GM18498 (cell line): ENCODE results near the gene AGL.
"Not testable (repeated sequence)": the region's sequence is repeated elsewhere in the genome, so short reads cannot be mapped to it uniquely, and the experiment has no call there.

Source experiments
- ATAC-seq: cut with Tn5 transposase; IDR thresholded peaks from one replicate; pipeline ENCODE4 v1.9.1; 2021; ENCODE audit warnings: mild to moderate bottlenecking, moderate library complexity; ENCODE audit not compliant: unreplicated experiment

Gene AGL

DNA sequence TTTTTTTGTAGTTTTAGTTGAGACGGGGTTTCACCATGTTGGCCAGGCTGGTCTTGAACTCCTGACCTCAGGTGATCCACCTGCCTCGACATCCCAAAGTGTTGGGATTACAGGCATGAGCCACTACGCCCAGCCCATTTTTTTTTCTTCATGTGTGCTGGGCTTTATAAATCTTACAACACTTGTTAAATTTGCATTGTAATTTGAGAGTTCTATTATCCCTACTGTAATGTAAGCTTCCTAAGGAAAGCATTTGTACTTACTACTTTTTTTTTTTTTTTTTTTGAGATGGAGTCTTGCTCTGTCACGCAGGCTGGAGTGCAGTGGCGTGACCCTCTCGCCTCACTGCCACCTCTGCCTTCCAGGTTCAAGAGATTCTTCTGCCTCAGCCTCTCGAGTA, 121.9 kb downstream of the AGL start:
- ATAC-seq, result not testable (repeated sequence)
